ENCODE measurements around the gene ARMCX2. TPM values are rescaled to one million over a fixed set of nuclear protein-coding genes. Genes with fewer than 3 reads are reported as not detected.
"Not testable (repeated sequence)": the region's sequence is repeated elsewhere in the genome, so short reads cannot be mapped to it uniquely, and the experiment has no call there.

The ARMCX2 gene
- total and polyA plus RNA-seq, 7 donors = 1.8 to 43.3 (median 29.1) TPM

DNA sequence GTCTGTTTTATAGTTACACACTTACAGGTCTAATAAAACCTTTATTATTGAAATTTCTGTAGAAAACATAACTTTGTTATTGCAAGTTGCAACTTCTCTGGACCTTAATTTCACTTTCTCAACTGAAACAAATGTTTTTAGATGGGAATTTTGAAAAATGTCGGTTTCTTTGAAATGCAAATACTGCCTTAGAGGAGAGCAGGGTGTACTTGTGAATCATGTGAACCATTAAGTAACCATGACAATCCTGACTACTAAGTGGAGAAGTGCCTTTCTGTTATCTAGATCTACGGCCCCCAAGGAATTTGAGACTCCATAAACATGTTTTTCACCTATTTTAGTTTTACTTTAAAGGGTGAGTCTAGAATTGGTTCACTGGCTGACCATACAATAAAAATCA is 8.5 kb upstream of the ARMCX2 start:
- Histone ChIP-seq H3K9me3 (no peaks in the 10 kb centered on the region), H3K4me3 (no peak overlapping the region), H3K27me3 (no peaks in the 10 kb centered on the region), H3K36me3 (no peaks in the 10 kb centered on the region), H3K4me1 (no peaks in the 10 kb centered on the region), H3K27ac (no peak overlapping the region)
- no peak for DNase-seq
- WGBS, 2 donors = 17 to 57% methylated on average over 2 of the region's 2 CpGs
- TF ChIP-seq POLR2A (IDR thresholded peaks at IDR 0.05) (no peak), POLR2AphosphoS5 (IDR thresholded peaks at IDR 0.05) (no peak), CTCF (IDR thresholded peaks at IDR 0.05) (no peak)
- intact Hi-C loops (cut with DNase I) = no loop called here

DNA sequence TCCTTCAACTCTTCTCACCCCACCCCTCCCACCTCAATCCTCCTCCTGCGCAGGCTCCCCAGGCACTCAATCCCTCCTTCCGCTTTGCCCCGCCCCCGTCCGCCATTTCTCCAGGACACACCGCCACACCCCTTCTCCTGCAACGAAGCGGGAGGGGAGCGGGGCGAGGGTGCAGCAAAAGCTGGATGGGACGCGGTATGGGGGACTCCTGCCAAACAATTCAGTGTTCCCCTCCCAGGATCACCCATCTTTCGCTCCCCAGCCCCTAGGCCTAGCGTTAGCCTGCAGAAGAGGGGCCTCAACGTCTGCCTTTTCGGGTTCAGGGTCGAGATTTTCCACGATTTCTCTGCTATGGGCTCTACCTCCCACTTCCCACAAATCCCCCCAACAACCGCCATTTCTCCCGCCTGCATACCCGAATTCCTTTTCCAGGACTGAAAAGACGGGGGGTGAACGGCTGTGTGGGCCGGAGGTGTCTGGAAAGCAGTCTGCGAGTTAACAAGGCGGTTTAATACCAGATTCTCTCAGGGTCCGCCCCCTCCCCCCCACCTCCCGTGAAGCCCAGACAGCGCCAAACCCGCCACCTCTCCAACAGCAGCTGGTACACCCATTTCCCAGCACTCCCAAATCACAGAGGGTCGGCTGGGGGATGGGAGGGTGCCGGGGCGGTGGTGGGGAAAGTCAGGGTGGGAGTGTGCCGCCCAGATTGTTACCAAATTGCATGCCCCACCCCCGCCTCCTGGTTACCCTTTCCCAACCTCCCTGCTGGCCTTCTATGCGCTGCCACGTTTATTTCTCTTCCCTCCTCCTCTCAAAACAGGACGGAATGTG is 774 bp downstream of the ARMCX2 start:
- Histone ChIP-seq H3K4me1 (peaks cover 0 to 8% (median 3%) of the 10 kb centered on the region in 4 donors), H3K27me3 (no peaks in the 10 kb centered on the region), H3K9me3 (no peaks in the 10 kb centered on the region), H3K36me3 (peaks cover 0 to 10% (median 0%) of the 10 kb centered on the region in 4 donors), H3K4me3 (peak overlapping the region; percentile 49 to 65 (median 58)), H3K27ac (peak overlapping the region; percentile 71 to 84 (median 82))
- peak; percentile 77 to 86 (median 82) for TF ChIP-seq POLR2AphosphoS5 (IDR thresholded peaks at IDR 0.05)
- no peak for TF ChIP-seq EP300 (IDR thresholded peaks at IDR 0.05)
- TF ChIP-seq POLR2A (IDR thresholded peaks at IDR 0.05) = peak in 1 of 2 donors; percentile 31
- peak; percentile 88 for DNase-seq
- intact Hi-C loops (cut with DNase I) = no loop called here
- WGBS, 2 donors = 1% methylated on average over 38 of the region's 38 CpGs

DNA sequence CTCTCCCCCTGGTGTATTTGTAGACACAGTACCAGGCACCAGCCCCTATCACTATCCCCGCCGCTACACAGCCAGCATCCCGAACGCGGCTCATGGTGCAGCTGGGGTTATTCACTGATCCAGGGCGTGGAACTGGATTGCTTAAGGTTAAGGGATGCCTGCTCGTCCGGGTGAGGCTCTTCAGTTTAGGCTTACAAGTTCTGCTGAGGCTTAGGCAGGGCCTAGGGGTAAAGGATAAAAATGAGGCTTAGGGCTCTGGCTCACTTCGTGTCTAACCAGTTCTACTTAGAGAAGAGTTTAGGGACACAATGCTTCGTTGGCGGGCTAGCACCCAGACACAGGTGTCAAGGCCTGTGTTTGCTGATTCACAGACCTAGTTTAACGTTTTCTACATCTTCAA is 2.2 kb downstream of the ARMCX2 start:
- DNase-seq = no peak
- H3K27me3 ChIP-seq = no peaks in the 10 kb centered on the region
- no peak overlapping the region for H3K27ac ChIP-seq
- H3K4me1 ChIP-seq = peaks cover 0 to 8% (median 3%) of the 10 kb centered on the region in 4 donors
- H3K9me3 ChIP-seq = no peaks in the 10 kb centered on the region
- intact Hi-C loops (cut with DNase I) = no loop called here
- H3K4me3 ChIP-seq = no peak overlapping the region
- 93 to 96% methylated on average over 12 of the region's 12 CpGs for WGBS, 2 donors
- no peak for TF ChIP-seq EP300 (IDR thresholded peaks at IDR 0.05)
- no peak for TF ChIP-seq CTCF (IDR thresholded peaks at IDR 0.05)
- TF ChIP-seq POLR2A (IDR thresholded peaks at IDR 0.05) = no peak
- no peak for TF ChIP-seq POLR2AphosphoS5 (IDR thresholded peaks at IDR 0.05)
- H3K36me3 ChIP-seq = peaks cover 0 to 10% (median 0%) of the 10 kb centered on the region in 4 donors

DNA sequence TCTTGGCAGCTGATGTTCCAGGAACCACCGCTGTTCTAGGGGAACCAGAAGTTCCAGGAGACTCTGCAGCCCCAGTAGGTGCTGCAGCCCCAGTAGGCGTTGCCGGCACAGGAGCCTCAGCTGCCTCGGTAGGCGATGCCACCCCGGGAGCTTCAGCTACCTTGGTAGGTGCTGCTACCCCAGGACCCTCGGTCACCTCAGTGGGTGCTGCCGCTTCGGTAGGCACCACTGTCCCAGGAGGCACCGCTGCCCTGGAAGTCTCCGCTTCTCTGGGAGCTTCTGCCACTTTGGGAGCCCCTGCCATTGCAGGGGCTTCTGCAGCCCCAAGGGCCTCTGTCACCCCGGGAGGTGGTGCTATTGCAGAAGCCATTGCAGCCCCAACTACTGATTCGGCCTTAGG is 2.8 kb downstream of the ARMCX2 start:
- Histone ChIP-seq H3K9me3 (no peaks in the 10 kb centered on the region), H3K4me1 (peaks cover 0 to 8% (median 3%) of the 10 kb centered on the region in 4 donors), H3K27ac (no peak overlapping the region), H3K27me3 (no peaks in the 10 kb centered on the region), H3K36me3 (peaks cover 0 to 10% (median 0%) of the 10 kb centered on the region in 4 donors), H3K4me3 (no peak overlapping the region)
- no peak for TF ChIP-seq POLR2AphosphoS5 (IDR thresholded peaks at IDR 0.05)
- no peak for TF ChIP-seq EP300 (IDR thresholded peaks at IDR 0.05)
- no peak for TF ChIP-seq CTCF (IDR thresholded peaks at IDR 0.05)
- TF ChIP-seq POLR2A (IDR thresholded peaks at IDR 0.05) = no peak
- WGBS, 2 donors = 90% methylated on average over 13 of the region's 13 CpGs
- no peak for DNase-seq
- intact Hi-C loops (cut with DNase I) = no loop called here

DNA sequence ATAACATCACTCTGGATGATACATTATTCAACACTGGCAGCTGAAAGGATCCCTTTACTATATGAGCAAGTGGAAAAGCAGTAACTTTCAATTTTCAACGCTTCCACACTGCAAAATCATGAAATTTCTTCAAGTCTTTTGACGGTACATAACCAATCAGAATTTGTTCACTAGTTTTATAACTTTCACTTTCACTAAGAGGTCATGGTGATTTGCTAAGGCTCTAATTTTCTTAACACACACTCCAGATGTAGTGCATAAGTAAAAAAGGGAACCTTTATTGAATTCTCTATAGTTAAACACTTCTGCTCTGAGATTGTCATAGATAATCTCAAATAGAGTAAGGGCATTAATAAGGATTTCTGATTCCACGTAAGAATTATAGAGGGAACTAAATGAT is 4.1 kb downstream of the ARMCX2 start:
- Histone ChIP-seq H3K36me3 (peaks cover 0 to 10% (median 0%) of the 10 kb centered on the region in 4 donors), H3K4me1 (peaks cover 0 to 8% (median 3%) of the 10 kb centered on the region in 4 donors), H3K4me3 (no peak overlapping the region), H3K9me3 (no peaks in the 10 kb centered on the region), H3K27me3 (no peaks in the 10 kb centered on the region), H3K27ac (no peak overlapping the region)
- no peak for DNase-seq
- TF ChIP-seq CTCF (IDR thresholded peaks at IDR 0.05) (no peak), POLR2AphosphoS5 (IDR thresholded peaks at IDR 0.05) (no peak)
- 33 to 58% methylated on average over 3 of the region's 3 CpGs for WGBS, 2 donors
- intact Hi-C loops (cut with DNase I) = no loop called here

- DNase-seq; intact Hi-C loops (cut with DNase I); H3K27me3 ChIP-seq; H3K36me3 ChIP-seq; H3K4me1 ChIP-seq; H3K27ac ChIP-seq; H3K9me3 ChIP-seq; H3K4me3 ChIP-seq: not testable (repeated sequence)
Observed at GRCh38 chrX:101647716-101648115, 11.9 kb downstream of the ARMCX2 start.
